ENCODE measurements around the gene MAGI1.

The MAGI1 gene

DNA sequence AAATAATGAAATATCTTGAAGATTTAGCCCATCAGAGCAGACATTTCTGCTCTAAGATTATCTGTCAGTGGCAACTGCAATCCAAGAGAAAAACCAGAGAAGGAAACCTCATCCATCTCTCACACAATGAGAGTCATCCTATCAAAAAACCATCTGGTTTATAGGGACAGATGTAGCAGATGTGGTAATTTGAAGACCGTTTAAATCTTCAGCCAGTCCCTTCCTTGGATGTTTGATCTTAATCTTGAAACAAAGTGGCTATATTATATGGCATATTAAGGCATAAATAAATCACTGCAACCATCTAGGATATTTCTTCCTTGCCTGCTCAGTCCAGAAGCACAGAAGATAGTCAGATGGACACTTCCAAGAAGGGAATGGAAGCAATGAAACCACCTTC, 305.3 kb downstream of the MAGI1 start:
- no peak overlapping the region for H3K4me3 ChIP-seq (replicated peaks; ENCODE audit: insufficient read depth, low read length)
- DNase-seq (ENCODE audit: low read depth in 1 of 2, low spot score in 1 of 2) = no peak
- H3K27ac ChIP-seq (replicated peaks) = no peak overlapping the region
- TF ChIP-seq GABPA (IDR thresholded peaks at IDR 0.05; ENCODE audit: low read depth) (no peak), REST (IDR thresholded peaks at IDR 0.05; ENCODE audit: insufficient replicate concordance, low read depth) (no peak)
- no peaks in the 10 kb centered on the region for H3K27me3 ChIP-seq (ENCODE audit: insufficient read depth, poor library complexity, severe bottlenecking)

- Histone ChIP-seq H3K27ac (replicated peaks) (no peak overlapping the region), H3K4me3 (replicated peaks; ENCODE audit: insufficient read depth, low read length) (no peak overlapping the region), H3K27me3 (ENCODE audit: insufficient read depth, poor library complexity, severe bottlenecking) (no peaks in the 10 kb centered on the region)
- peak in 1 of 2 experiments; percentile 5 for DNase-seq (ENCODE audit: low read depth in 1 of 2, low spot score in 1 of 2)
- peak; percentile 36 for TF ChIP-seq CTCF (IDR thresholded peaks at IDR 0.05; ENCODE audit: insufficient read depth, low read length)
- TF ChIP-seq SPI1 (IDR thresholded peaks at IDR 0.05; ENCODE audit: borderline replicate concordance, low read depth) = no peak
- no peak for TF ChIP-seq REST (IDR thresholded peaks at IDR 0.05; ENCODE audit: insufficient replicate concordance, low read depth)
Observed at GRCh38 chr3:65732051-65732935, 306.4 kb downstream of the MAGI1 start.

- Histone ChIP-seq H3K4me3 (replicated peaks; ENCODE audit: insufficient read depth, low read length) (no peak overlapping the region), H3K27ac (replicated peaks) (no peak overlapping the region), H3K27me3 (ENCODE audit: insufficient read depth, poor library complexity, severe bottlenecking) (no peaks in the 10 kb centered on the region)
- TF ChIP-seq SPI1 (IDR thresholded peaks at IDR 0.05; ENCODE audit: borderline replicate concordance, low read depth) (no peak), REST (IDR thresholded peaks at IDR 0.05; ENCODE audit: insufficient replicate concordance, low read depth) (no peak), POLR2AphosphoS5 (IDR thresholded peaks at IDR 0.05; ENCODE audit: low read depth) (no peak), GABPA (IDR thresholded peaks at IDR 0.05; ENCODE audit: low read depth) (no peak), CTCF (IDR thresholded peaks at IDR 0.05; ENCODE audit: insufficient read depth, low read length) (no peak)
- no peak for DNase-seq (ENCODE audit: low read depth in 1 of 2, low spot score in 1 of 2)
Observed at GRCh38 chr3:65730449-65730848, 308.3 kb downstream of the MAGI1 start.

All from HL-60 (cell line).